HG03575 (cell line): ENCODE measurements around the gene SYNDIG1.

ENCODE experiments used
- ATAC-seq: cut with Tn5 transposase; IDR thresholded peaks from one replicate; pipeline ENCODE4 v1.9.1; 2021; ENCODE audit not compliant: unreplicated experiment, insufficient number of reproducible peaks, low FRiP score; ENCODE audit errors: extremely low read depth

Gene SYNDIG1

GRCh38 chr20:24702501-24703283, 233.3 kb downstream of the SYNDIG1 start:
- no peak for ATAC-seq

DNA sequence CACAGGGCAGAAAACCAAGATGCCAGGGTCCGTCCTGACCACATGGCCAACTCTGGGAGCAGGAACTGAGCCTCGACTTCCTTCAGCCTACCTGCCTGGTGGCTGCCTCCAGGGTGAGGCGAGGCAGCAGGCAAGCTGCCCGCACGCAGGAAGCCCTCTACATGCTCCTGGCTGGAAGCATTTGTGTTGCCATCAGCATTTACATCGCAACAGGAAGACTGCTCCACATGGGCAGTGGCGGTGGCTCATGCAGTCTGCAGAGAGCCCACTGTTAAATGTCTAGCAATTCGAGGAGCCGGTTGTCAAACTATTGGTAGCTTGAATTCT, 233.8 kb downstream of the SYNDIG1 start:
- ATAC-seq = no peak

GRCh38 chr20:24704899-24705298, 235.5 kb downstream of the SYNDIG1 start:
- ATAC-seq = no peak

- no peak for ATAC-seq
Measured at GRCh38 chr20:24705486-24705885, 236.1 kb downstream of the SYNDIG1 start.

DNA sequence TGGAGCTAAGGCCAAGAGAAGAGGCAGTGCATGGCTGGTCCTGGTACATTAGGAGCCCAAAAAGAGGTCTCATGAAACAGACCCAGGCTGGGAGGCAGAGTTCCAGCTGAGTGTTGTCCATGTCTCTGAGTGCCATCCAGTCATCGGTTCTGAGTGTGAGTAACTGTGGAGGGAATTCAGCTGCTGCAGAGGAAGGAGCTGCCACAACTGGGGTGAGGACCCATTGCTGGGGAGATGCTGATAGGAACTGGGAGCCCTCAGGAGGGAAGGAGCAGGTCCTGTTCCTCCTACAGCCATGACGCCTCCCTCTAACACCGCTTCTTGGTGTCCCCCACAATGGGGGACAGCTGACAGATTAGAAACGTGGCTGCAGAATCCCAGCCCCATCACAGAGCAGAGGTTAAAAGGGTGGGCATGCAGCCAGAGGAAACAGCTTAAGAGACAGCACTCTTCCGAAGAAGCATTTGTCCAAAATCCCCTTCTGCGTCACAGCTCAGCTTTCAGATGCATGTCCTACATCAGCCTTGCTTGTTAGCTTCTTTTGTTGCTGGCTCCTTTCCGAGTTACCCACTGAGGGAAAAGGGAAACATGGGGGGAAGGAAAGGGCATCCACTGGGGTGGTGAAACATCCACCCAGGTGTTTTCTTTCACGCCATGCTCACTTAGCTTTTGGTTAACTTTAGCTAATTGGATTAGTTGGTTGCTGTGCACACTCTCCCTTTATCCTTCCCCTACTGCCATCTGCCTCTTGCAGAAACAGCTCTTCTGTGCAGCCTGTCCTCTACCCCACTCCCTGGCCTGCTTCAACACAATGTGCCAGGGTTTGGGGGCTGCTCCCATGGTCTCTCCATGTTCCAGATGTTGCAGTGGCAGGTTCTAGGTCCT, 239.2 kb downstream of the SYNDIG1 start:
- ATAC-seq = no peak
